ENCODE data around the gene RILPL2.
"Not testable (repeated sequence)": the region's sequence is repeated elsewhere in the genome, so short reads cannot be mapped to it uniquely, and the experiment has no call there.

Gene RILPL2

GRCh38 chr12:123449249-123449733, 12.8 kb upstream of the RILPL2 start:
- Histone ChIP-seq H3K4me3 (ENCODE audit: low read depth, low read length) (no peak overlapping the region), H3K4me1 (ENCODE audit: control insufficient read depth, insufficient read depth, low read length) (peaks cover 7% of the 10 kb centered on the region), H3K36me3 (ENCODE audit: control insufficient read depth, insufficient read depth, low read length) (no peaks in the 10 kb centered on the region), H3K9me3 (ENCODE audit: control insufficient read depth, insufficient read depth, low read length) (no peaks in the 10 kb centered on the region), H3K27ac (ENCODE audit: low read depth, low read length) (no peak overlapping the region), H3K9ac (ENCODE audit: low read depth, low read length) (no peak overlapping the region), H3K27me3 (ENCODE audit: control insufficient read depth, insufficient read depth, low read length) (no peaks in the 10 kb centered on the region)

- H3K27ac ChIP-seq (ENCODE audit: low read depth, low read length), result no peak overlapping the region
- no peak overlapping the region for H3K9ac ChIP-seq (ENCODE audit: low read depth, low read length)
- H3K27me3 ChIP-seq (ENCODE audit: control insufficient read depth, insufficient read depth, low read length), result no peaks in the 10 kb centered on the region
- H3K4me1 ChIP-seq (ENCODE audit: control insufficient read depth, insufficient read depth, low read length), result peaks cover 7% of the 10 kb centered on the region
- no peaks in the 10 kb centered on the region for H3K9me3 ChIP-seq (ENCODE audit: control insufficient read depth, insufficient read depth, low read length)
- no peak overlapping the region for H3K4me3 ChIP-seq (ENCODE audit: low read depth, low read length)
- H3K36me3 ChIP-seq (ENCODE audit: control insufficient read depth, insufficient read depth, low read length), result no peaks in the 10 kb centered on the region
These were observed 9.8 kb upstream of the RILPL2 start for GRCh38 chr12:123446333-123446713.

- no peak overlapping the region for H3K27ac ChIP-seq (ENCODE audit: low read depth, low read length)
- no peaks in the 10 kb centered on the region for H3K27me3 ChIP-seq (ENCODE audit: control insufficient read depth, insufficient read depth, low read length)
- peaks cover 7% of the 10 kb centered on the region for H3K4me1 ChIP-seq (ENCODE audit: control insufficient read depth, insufficient read depth, low read length)
- no peak overlapping the region for H3K4me3 ChIP-seq (ENCODE audit: low read depth, low read length)
- H3K9me3 ChIP-seq (ENCODE audit: control insufficient read depth, insufficient read depth, low read length), result no peaks in the 10 kb centered on the region
- no peaks in the 10 kb centered on the region for H3K36me3 ChIP-seq (ENCODE audit: control insufficient read depth, insufficient read depth, low read length)
- H3K9ac ChIP-seq (ENCODE audit: low read depth, low read length), result no peak overlapping the region
These were observed 9.2 kb upstream of the RILPL2 start for GRCh38 chr12:123445388-123446332.

GRCh38 chr12:123444092-123445026, 7.9 kb upstream of the RILPL2 start:
- H3K36me3 ChIP-seq (ENCODE audit: control insufficient read depth, insufficient read depth, low read length), result no peaks in the 10 kb centered on the region
- no peak overlapping the region for H3K9ac ChIP-seq (ENCODE audit: low read depth, low read length)
- H3K9me3 ChIP-seq (ENCODE audit: control insufficient read depth, insufficient read depth, low read length), result no peaks in the 10 kb centered on the region
- no peak overlapping the region for H3K27ac ChIP-seq (ENCODE audit: low read depth, low read length)
- no peak overlapping the region for H3K4me3 ChIP-seq (ENCODE audit: low read depth, low read length)
- H3K4me1 ChIP-seq (ENCODE audit: control insufficient read depth, insufficient read depth, low read length), result peaks cover 7% of the 10 kb centered on the region
- no peaks in the 10 kb centered on the region for H3K27me3 ChIP-seq (ENCODE audit: control insufficient read depth, insufficient read depth, low read length)

GRCh38 chr12:123442774-123443173, 6.3 kb upstream of the RILPL2 start:
- H3K27ac ChIP-seq (ENCODE audit: low read depth, low read length), result no peak overlapping the region
- H3K36me3 ChIP-seq (ENCODE audit: control insufficient read depth, insufficient read depth, low read length), result no peaks in the 10 kb centered on the region
- peaks cover 7% of the 10 kb centered on the region for H3K4me1 ChIP-seq (ENCODE audit: control insufficient read depth, insufficient read depth, low read length)
- no peak overlapping the region for H3K9ac ChIP-seq (ENCODE audit: low read depth, low read length)
- H3K9me3 ChIP-seq (ENCODE audit: control insufficient read depth, insufficient read depth, low read length), result no peaks in the 10 kb centered on the region
- H3K27me3 ChIP-seq (ENCODE audit: control insufficient read depth, insufficient read depth, low read length), result peaks cover 3% of the 10 kb centered on the region; the same call in 1 of the 2 replicates
- H3K4me3 ChIP-seq (ENCODE audit: low read depth, low read length), result no peak overlapping the region

- H3K27ac ChIP-seq (ENCODE audit: low read depth, low read length), result no peak overlapping the region
- H3K9me3 ChIP-seq (ENCODE audit: control insufficient read depth, insufficient read depth, low read length), result no peaks in the 10 kb centered on the region
- no peak overlapping the region for H3K9ac ChIP-seq (ENCODE audit: low read depth, low read length)
- no peak overlapping the region for H3K4me3 ChIP-seq (ENCODE audit: low read depth, low read length)
- no peaks in the 10 kb centered on the region for H3K36me3 ChIP-seq (ENCODE audit: control insufficient read depth, insufficient read depth, low read length)
- H3K27me3 ChIP-seq (ENCODE audit: control insufficient read depth, insufficient read depth, low read length), result peaks cover 13% of the 10 kb centered on the region
- peaks cover 7% of the 10 kb centered on the region for H3K4me1 ChIP-seq (ENCODE audit: control insufficient read depth, insufficient read depth, low read length)
These were observed 5.2 kb upstream of the RILPL2 start for GRCh38 chr12:123441523-123442164.

GRCh38 chr12:123435636-123436016, 858 bp downstream of the RILPL2 start:
- H3K4me3 ChIP-seq (ENCODE audit: low read depth, low read length), result peak overlapping the region; percentile 93
- H3K27me3 ChIP-seq (ENCODE audit: control insufficient read depth, insufficient read depth, low read length), result peaks cover 24% of the 10 kb centered on the region
- no peak overlapping the region for H3K27ac ChIP-seq (ENCODE audit: low read depth, low read length)
- no peak overlapping the region for H3K9ac ChIP-seq (ENCODE audit: low read depth, low read length)
- H3K9me3 ChIP-seq (ENCODE audit: control insufficient read depth, insufficient read depth, low read length), result no peaks in the 10 kb centered on the region
- H3K4me1 ChIP-seq (ENCODE audit: control insufficient read depth, insufficient read depth, low read length), result no peaks in the 10 kb centered on the region
- H3K36me3 ChIP-seq (ENCODE audit: control insufficient read depth, insufficient read depth, low read length), result no peaks in the 10 kb centered on the region

- H3K4me1 ChIP-seq (ENCODE audit: control insufficient read depth, insufficient read depth, low read length), result no peaks in the 10 kb centered on the region
- no peak overlapping the region for H3K9ac ChIP-seq (ENCODE audit: low read depth, low read length)
- no peak overlapping the region for H3K27ac ChIP-seq (ENCODE audit: low read depth, low read length)
- no peaks in the 10 kb centered on the region for H3K9me3 ChIP-seq (ENCODE audit: control insufficient read depth, insufficient read depth, low read length)
- peaks cover under 1% of the 10 kb centered on the region; the same call in 1 of the 2 replicates for H3K36me3 ChIP-seq (ENCODE audit: control insufficient read depth, insufficient read depth, low read length)
- peaks cover 24% of the 10 kb centered on the region for H3K27me3 ChIP-seq (ENCODE audit: control insufficient read depth, insufficient read depth, low read length)
- no peak overlapping the region for H3K4me3 ChIP-seq (ENCODE audit: low read depth, low read length)
These were observed 2.9 kb downstream of the RILPL2 start for GRCh38 chr12:123433615-123434014.

- H3K9ac ChIP-seq (ENCODE audit: low read depth, low read length); H3K36me3 ChIP-seq (ENCODE audit: control insufficient read depth, insufficient read depth, low read length); H3K27ac ChIP-seq (ENCODE audit: low read depth, low read length); H3K9me3 ChIP-seq (ENCODE audit: control insufficient read depth, insufficient read depth, low read length); H3K4me3 ChIP-seq (ENCODE audit: low read depth, low read length); H3K4me1 ChIP-seq (ENCODE audit: control insufficient read depth, insufficient read depth, low read length): not testable (repeated sequence)
- H3K27me3 ChIP-seq (ENCODE audit: control insufficient read depth, insufficient read depth, low read length), result peaks cover 17% of the 10 kb centered on the region
These were observed 4.3 kb downstream of the RILPL2 start for GRCh38 chr12:123431951-123432817.

GRCh38 chr12:123429101-123429500, 7.4 kb downstream of the RILPL2 start:
- H3K4me1 ChIP-seq (ENCODE audit: control insufficient read depth, insufficient read depth, low read length); H3K4me3 ChIP-seq (ENCODE audit: low read depth, low read length); H3K9ac ChIP-seq (ENCODE audit: low read depth, low read length); H3K27me3 ChIP-seq (ENCODE audit: control insufficient read depth, insufficient read depth, low read length); H3K27ac ChIP-seq (ENCODE audit: low read depth, low read length); H3K9me3 ChIP-seq (ENCODE audit: control insufficient read depth, insufficient read depth, low read length); H3K36me3 ChIP-seq (ENCODE audit: control insufficient read depth, insufficient read depth, low read length): not testable (repeated sequence)

Measured in HUES48 (cell line).